ENCODE results near the gene PMM2. TPM values are rescaled to one million over a fixed set of nuclear protein-coding genes. Genes with fewer than 3 reads are reported as not detected.
"Not testable (repeated sequence)": the region's sequence is repeated elsewhere in the genome, so short reads cannot be mapped to it uniquely, and the experiment has no call there.

The PMM2 gene
- polyA plus RNA-seq, 1 donor, result 17.4 TPM

DNA sequence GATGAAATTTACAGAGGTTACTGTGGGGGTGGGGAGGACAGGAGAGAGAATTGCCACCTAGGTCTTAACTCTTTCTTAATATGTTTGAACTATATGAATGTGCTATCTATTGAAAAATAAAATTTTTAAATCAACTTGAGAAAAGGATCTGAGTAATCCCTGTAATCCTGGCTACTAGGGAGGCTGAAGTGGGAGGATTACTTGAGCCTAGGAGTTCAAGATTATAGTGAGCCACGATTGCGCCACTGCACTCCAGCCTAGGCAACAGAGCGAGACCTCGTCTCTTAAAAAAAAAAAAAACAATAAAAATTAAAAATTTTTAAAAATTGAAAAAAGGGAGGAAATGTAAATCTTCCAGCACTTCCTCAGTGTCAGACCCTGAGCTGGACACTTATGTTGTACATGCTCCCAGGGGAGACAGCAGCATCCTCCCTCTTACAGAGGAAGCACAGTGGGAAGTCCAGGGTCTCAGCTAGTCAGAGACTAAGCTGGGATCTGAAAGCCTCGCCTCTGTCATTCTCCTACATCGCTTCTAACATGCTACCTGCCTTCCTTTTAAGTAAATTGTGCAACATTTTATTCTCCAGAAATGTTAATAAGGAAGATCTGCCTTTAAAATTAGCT, 21.9 kb downstream of the PMM2 start:
- no peak for DNase-seq

DNA sequence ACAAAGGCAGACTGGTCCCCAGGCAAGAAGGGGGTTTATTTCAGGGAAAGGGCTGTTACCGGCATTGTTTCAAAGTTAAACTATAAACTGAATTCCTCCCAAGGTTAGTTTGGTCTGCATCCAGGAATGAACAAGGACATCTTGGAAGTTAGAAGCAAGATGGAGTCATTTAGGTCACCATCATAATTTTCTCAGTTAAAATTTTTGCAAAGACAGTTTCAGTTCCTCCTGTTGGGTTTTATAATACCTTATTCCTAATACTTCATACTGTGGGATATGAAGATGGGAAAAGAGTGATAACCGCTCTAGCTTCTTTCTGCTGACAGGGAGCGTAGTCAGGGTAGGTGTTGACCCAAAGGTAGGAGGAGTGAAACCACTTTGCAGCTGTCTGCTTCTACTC, 24.8 kb downstream of the PMM2 start:
- DNase-seq, result no peak

DNA sequence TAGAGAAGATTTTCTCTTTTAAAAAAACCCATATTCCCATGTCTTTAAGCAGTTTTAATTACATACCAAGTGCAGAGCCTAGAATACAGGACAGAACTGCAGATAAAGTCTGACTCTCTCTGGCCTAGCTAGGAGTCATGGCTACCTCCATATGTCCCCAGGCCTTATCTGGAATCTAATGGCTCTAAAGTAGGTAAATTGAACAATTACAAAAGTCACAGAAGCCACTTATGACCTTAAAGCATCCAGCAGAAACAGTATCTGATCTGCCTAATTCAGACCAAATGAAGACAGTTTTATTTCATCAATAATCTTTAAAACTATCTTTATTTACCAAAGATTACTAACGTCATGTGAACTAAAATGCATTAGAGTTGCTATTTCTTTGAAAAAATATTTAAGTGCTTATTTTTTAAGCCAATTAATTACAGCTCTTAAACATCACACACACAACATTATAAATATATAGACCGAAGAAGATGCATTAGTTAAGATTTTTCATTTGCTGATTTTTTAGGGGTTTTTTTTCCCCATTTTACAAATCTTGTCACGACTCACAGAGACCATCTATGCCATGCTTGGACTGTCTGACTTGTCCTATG, 28.7 kb downstream of the PMM2 start:
- no peak for DNase-seq

DNA sequence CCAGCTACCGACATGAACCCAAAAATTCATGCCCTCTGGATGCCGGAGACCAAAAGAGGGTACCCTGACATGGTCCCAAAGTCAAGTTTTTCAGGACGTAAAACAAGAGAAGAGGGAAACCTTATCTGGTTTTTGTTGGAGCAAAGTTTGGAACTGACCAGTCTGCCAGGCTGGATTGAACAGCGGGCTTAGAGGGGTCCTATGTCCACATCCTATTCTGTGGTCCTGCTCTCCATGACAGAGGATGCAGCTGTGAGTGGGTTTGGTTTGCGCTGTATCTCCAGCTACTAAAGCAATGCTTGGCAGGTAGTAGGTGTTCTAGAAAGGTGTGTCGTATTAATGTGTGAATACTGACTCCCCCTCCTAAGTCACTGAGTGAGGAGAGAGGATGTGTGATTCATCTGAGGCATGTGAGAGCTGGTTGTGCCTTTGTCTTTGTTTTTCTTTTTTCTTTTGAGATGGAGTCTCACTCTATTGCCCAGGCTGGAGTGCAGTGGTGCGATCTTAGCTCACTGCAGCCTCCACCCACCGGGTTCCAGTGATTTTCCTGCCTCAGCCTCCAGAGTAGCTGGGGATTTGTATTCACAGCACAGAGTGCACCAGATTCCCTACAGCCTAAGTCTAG, 31.0 kb downstream of the PMM2 start:
- no peak for DNase-seq

DNA sequence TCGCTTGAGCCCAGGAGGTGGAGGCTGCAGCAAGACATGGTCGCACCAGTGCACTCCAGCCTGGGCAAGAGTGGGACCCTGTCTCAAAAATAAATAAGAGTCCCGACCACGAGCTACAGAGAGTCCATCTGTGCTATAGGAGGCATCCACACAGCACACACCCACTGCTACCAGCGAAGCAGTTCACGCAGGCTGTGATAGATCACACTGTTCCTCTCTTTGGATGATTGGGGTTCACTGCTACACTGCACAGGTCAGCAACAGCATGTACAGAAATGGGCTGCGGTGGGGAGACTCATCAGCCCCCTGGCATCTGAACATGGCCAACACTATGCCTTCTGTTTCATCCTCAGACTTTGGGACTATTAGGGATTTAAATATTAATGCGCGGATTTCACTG, 33.8 kb downstream of the PMM2 start:
- DNase-seq, result no peak

DNA sequence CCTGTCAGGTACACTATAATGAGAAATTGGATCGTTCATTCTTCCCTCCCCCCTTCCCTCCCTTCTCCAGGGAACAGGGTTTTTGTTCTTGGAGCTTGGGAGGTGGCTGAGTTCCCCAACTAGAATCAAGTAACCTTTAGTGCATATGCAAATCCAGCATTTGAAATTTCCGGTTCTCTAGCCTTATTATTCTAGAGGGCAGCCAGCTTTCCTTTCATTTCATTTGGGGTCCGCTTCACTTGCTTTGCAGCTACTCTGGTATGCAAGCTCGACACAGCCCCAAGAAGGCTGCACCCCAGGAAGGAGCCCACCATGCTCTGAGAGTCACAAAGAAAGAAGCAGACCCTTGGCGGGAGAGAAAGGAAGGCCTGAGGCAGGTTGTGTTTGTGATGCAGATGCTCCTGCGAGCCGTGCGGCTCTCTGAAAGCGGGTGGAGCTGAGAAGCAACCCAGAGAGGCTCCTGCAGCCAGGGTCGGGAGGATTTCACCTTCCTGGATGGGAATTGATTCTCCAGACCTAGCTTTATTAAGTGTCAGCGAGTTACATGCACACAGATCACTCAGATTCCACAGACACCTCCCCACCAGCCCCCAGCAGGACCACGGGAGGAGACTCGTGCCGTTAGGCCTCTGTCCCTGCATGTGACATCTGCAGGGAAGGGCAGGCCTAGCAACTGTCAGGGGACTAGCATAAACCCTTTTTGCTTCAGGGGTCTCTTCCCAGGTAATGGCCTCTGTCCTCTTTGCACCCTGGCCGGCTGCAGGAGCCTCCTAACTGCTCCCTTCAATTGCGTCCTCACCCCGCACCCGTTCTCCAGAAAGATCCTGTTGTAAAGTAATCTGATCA, 34.5 kb downstream of the PMM2 start:
- no peak for DNase-seq

DNA sequence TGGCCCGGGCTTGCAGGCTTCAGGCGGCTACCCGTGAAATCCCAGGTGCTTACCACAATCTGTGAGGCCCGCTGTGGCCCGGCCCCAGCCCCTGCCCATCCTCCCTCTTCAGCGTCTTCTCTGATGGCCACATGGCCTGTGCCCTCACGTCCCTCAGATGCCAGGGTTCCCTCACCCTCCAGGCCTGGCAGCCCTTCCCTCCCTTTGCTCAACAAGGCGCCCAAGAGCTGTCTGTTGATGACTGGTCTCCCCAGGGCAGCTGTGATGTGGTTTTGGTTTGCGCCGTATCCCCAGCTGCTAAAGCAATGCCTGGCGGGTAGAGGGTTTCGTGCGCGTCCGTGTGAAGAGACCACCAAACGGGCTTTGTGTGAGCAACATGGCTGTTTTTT, 35.1 kb downstream of the PMM2 start:
- DNase-seq, result no peak

DNA sequence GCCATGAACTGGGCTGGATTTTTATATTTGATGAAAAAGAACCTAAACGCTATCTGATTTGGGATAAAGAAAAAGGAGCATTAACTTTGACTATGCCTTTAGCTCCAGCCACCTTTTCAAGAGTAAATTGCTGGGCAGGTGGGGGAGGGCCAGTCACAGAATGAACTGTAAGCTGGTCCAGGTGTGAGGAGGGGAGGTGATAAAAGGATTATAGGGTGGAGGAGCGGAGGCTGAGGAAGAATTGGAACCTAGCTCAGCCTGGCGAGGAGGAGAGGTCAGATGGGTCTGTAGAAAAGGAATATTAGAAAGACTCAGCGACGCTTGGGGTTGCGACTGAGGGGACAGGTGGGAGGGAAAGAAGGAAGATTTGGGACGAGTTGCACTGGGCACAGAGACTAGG, 39.2 kb downstream of the PMM2 start:
- DNase-seq, result not testable (repeated sequence)

DNA sequence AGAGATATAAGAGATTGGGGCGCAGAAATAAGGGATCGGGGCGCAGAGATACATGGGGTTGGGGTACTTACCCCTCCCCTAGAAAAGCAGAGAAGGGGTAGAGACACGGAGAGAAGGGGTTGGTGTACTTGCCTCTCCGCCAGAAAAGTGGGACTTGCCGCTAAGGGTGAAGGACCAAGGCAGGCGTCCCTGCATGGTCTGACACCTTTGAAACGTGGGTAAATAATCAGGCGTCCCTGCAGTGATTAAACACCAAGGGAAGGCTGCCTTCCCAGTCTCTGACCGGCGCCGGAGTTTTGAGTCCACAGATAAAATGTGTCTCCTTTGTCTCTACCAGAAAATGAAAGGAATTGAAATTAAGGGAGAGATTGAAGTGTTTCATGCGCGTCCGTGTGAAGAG, 40.0 kb downstream of the PMM2 start:
- DNase-seq, result not testable (repeated sequence)

DNA sequence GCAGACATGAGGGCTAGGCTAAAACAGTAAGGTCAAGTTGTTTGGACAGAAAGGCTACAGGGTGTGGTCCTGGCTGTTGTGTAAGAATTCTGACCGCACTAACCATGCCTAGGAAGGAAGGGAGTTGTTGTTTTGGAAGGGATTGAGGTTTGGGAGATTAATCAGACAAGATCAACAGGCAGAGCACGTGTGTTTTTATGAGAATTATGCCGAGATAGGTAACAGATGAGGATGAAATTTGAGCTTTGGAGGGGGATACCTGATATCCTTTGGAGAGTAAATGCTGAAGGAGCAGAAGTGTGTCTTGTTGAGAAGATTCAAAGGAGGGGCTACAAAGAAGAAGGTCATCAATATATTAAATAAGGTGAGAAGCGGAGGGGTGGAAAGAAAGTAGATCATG, 44.4 kb downstream of the PMM2 start:
- DNase-seq, result not testable (repeated sequence)

DNA sequence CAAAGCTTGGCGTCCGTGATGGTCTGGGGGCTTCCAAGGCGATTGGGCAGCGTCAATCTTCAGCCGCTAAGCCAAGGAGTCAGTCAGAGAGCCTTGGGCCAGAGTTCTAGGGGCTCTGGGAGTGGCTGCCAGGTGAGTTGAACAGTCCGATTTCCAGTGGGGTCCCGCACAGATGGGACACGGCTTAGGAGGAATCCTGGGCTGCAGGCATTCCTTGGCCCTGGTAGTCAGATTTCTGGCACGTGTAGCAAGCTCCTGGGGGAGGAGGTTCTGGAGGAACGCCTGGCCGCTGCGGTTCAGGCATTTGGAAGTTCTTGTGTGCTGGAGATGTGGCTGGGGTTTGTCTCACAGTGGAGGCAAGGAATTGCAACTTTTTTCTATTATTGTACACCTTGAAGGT, 45.7 kb downstream of the PMM2 start:
- DNase-seq, result not testable (repeated sequence)

DNA sequence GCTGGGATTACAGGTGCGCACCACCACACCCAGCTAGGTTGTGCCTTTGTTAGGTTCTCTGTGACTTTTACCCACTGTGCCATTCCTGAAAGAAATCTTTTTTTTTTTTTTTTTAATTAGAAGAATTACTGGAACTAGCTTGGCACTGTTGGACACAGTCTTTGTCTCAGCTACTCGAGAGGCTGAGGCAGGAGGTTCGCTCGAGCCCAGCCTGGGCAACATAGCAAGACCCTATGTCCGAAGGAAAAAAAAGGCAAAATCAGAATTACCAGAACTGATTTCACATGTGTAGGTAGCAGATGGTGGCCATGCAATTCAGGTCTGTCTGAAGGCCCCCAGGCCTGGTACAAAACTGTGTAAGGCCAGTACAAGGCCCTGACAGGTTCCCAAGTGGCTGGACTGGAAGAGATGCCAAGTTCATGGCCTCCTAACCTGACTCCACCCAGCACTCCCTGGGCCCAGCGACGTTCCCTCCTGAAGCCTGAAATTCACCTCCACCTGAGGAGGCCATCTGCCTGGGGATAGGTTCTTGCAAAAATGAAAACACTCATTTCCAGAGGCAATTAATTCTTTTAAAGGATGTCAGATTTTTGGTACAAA, 48.2 kb downstream of the PMM2 start:
- no peak for DNase-seq

DNA sequence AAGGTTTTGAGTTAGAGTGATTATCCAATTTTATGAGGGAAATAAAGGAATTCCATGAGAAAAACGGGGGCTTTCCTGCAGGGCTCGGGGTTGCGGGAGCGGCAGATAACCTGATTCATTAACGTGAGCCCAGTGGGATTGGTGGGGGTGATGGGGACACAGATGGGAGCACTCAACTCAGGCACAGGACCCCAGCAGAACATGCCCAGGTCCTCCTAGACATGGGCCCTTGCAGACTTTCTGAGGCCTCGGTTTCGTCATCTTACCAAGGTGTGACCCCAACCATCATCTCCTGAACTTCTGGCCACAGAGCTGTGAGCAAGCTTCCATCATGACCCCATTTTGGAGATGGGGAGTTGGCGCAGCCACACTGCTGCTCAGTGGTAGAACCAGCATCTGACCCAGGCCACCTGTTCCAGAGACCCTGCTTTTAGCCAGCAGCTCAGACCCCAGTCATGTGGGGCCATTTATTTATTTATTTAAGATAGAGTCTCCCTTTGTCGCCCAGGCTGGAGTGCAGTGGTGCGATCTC, 48.8 kb downstream of the PMM2 start:
- DNase-seq, result no peak

DNA sequence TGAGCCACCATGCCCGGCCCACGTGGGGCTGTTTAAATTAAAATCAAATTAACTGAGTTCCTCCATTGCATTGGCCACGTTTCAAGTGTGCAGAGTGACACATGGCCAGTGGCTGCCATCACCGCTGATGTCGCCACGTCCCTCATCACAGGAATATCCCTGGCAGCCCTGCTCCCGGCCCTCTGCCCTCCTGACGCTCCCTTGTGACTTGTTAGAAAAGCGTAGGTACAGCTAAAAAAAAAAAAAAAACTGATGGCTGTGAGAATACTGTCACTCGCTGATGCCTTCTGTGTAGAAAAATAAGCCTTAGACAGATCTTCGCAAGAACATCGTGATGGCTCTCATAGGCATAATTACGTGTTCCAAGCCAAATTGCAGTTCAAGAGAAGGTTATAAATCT, 49.5 kb downstream of the PMM2 start:
- DNase-seq, result no peak

DNA sequence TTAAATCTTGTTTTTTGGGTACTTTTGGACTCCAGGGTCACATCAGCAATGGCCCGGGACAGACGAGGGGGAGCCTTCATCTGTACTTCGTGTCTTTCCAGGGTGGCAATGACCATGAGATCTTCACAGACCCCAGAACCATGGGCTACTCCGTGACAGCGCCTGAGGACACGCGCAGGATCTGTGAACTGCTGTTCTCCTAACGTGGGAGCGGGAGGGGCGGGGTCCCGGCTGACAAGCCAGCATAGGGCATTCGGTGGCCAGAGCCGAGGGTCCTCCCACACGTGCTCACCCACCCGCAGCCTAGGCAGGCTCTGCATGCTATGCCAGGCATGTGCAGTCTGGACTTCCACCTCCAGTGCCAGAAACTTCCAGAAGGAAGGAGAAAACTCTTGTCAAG, 50.0 kb downstream of the PMM2 start:
- DNase-seq, result no peak

DNA sequence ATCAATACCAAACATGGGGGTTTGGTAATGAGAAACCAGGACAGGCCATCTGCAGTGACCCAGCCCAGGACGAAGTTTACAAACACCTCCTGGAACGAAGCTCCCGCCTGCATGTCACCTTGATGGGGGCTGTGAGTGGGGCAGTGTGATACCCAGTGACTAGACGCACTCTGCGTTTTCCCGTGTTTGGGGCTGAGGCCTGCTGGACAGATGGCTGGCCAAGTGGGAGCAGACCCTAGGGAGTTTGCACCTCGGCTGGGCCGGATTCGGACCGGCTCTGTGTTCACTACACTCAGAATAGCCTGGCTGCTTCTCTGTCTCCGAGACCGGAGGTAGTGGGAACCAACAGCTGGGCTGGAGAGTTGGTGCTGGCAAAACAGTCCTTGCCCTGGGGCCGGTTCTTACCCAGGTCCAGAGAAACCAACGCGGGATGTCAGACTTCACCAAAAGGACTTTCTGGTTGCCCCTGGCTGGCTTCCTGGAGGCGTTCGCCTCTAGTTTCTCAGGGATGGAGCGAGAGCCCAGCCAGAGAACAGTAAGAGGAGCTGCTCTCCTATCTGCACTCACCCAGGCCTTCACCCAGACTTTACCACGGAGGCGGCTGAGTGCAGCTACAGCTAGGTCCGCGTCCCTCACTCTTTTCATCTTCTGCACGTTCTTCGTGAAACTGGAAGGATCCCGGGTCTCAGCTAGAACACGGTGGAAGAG, 50.7 kb downstream of the PMM2 start:
- no peak for DNase-seq

DNA sequence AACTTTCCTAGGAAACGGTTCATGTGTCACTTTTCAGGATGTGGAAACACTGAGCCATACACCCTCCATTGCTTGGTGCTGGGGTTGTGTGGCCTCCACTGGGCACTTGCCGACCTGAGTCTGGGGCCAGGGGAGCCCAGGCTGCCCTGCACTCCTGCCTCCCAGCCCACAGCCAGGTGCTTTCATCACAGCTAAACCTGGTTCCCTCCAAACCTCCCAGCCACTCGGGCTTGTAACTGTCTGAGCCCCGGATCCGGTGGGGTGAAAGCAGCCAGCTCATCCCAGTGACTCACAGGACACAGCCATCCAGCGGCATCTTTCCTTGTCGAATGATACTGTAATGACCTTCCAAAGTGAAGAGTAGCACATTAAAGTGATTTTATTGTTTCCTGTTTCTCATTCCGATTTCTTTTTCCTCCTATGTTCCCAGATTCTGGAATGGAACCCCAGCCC, 51.3 kb downstream of the PMM2 start:
- DNase-seq, result no peak

DNA sequence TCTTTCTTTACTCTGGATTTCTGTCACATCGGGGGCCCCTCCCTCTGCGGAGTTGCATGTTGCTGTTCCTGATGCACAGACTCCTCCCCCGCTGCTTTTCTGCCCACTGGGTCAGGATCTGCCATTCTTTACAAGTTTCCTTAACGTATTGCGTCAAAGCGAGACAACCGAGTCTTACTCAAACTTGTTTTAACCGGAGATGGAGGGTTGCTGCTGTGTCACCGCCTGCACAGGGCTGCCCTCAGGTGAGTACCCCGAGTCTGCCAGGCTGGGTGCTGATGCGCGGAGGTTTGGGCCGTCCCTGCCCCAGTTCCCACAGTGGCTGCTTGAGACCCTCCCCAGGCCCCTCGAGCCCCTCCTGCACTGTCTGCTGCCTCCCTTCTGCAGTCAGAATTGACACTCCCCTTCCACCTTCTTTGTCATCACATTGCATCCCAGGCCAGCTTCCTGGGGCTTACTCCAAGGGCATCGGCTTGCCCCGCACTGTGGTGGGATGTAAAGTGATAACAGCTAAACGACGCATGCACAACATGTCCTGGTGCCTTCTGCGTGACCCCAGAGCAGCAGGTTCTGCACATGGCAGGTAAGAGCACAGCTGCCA, 51.9 kb downstream of the PMM2 start:
- DNase-seq, result no peak

DNA sequence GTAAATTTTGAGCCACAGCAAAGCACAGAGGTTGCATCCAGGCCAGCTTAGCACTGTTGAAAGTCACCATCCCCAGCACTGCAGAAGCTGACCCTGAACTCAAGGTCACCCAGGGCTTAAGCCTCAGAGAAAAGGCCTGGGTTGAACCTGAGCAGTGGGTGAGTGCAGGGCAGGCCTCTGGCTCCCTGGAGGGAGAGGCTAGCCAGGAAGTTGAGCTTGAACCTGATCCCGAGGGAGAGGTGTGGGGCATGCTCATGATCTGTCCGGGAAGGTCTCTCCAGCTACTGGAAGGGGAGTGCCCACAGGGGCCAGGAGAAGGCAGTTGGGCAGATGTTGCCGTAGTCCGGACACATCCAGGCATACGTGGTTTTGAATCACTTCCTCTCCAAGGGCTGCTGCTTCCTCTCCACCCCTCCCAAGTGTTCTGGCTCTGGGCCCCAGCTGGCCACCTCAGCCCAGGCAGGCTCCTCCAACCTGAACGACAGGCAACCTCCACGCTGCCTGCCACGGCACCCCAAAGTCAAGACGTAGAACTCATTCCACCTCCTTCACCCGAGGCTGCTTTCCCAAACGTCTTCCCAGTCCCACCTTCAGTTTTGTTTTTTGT, 52.7 kb downstream of the PMM2 start:
- DNase-seq, result no peak

DNA sequence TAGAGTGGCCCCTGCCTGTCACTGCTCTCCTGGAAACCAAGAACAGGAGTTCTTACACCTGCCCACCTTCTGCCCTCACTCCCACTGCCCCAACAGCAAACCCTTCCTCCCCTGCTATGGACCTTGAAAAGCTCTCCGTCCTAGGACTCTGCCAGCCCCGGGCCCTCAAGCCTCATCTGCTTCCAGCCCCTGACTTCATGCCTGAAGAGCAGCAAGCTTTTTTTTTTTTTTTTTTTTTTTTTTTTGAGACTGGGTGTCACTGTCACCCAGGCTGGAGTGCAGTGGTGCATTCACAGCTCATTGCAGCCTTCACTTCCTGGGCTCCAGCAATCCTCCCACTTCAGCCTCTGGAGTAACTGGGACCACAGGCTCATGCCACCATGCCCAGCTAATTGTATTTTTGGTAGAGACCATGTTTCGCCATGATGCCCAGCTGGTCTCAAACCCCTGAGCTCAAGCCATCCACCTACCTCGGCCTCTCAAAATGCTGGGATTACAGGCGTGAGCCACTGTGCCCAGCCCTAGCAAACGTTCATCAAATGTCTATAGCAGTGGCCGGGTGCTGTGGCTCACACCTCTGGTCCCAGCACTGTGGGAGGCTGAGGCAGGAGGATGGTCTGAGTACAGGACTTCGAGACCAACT, 54.2 kb downstream of the PMM2 start:
- no peak for DNase-seq

DNA sequence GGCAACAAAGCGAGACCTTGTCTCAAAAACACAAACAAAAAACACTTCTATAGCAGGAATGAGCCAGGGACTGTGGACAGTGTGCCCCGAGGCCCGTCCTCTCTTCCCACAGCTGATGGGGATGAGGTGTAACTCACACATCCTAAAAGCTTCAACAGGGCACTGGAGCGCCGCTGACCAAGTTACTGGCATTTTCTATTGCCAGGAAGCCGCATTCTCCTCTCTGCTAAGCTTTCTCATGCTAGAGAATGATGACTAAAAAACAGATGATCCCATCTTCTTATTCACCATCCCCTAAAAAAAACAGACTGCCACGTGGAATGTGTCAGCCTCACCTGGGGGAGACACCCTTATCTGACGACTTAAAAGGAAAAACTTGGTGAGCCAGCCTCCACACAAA, 54.9 kb downstream of the PMM2 start:
- DNase-seq, result no peak
